Transverse colon (tissue), 4 donors: Measurements from ENCODE around the gene CSNK2B. TPM values are rescaled to one million over a fixed set of nuclear protein-coding genes. Genes with fewer than 3 reads are reported as not detected.

Experiments used
- DNase-seq: peaks from one replicate; pipeline ENCODE4 v3.0.0-alpha.2; 2019
- H3K27ac ChIP-seq, 4 donors: fragments of 200-600 bp; sonication (generic); 2 replicates each; pipeline ENCODE4 v1.5.1; 2016 to 2018; ENCODE audit warnings: inconsistent platforms in 4 of 4
- H3K27me3 ChIP-seq: fragments of 200-600 bp; sonication (generic); 2 replicates; pipeline ENCODE4 v1.5.1; 2017; ENCODE audit warnings: inconsistent platforms
- H3K36me3 ChIP-seq, 4 donors: fragments of 200-600 bp; sonication (generic); 2 replicates each; pipeline ENCODE4 v1.5.1; 2017 to 2019; ENCODE audit warnings: inconsistent platforms in 4 of 4
- H3K4me1 ChIP-seq, 4 donors: fragments of 200-600 bp; sonication (generic); 2 replicates each; pipeline ENCODE4 v1.5.1; 2017 to 2020; ENCODE audit warnings: inconsistent platforms in 4 of 4
- H3K4me3 ChIP-seq, 4 donors: fragments of 200-600 bp; sonication (generic); 1 replicate in 1 of 4; 2 replicates in 3 of 4; pipeline versions ENCODE4 v1.5.1 to v1.6.1; 2017 to 2019; ENCODE audit warnings: inconsistent platforms in 4 of 4
- H3K9me3 ChIP-seq, 2 donors: fragments of 200-600 bp; sonication (generic); 2 replicates each; pipeline ENCODE4 v1.5.1; 2017 to 2019; ENCODE audit warnings: inconsistent platforms in 2 of 2
- CTCF ChIP-seq, 5 experiments: fragments of 200-600 bp in 3 of 5; fragments of 450-650 bp in 2 of 5; sonication (generic) in 3 of 5; IDR thresholded peaks; 1 replicate in 2 of 5; 2 replicates in 3 of 5; pipeline ENCODE4 v1.5.1; 2016 to 2017; ENCODE audit warnings: antibody characterized with exemption in 5 of 5, inconsistent platforms in 3 of 5, mild to moderate bottlenecking in 2 of 5, moderate library complexity in 1 of 5
- EP300 ChIP-seq: sonication (generic); formaldehyde crosslinking; IDR thresholded peaks from one replicate; pipeline ENCODE4 v1.6.1; 2017; ENCODE audit warnings: antibody characterized with exemption, low read depth
- POLR2A ChIP-seq: fragments of 450-650 bp; IDR thresholded peaks from one replicate; pipeline ENCODE4 v1.6.1; 2016; ENCODE audit warnings: antibody characterized with exemption, mild to moderate bottlenecking, moderate library complexity
- POLR2AphosphoS5 ChIP-seq, 3 donors: sonication (generic); formaldehyde crosslinking; IDR thresholded peaks; one replicate each; pipeline ENCODE4 v1.6.1; 2016; ENCODE audit warnings: antibody characterized with exemption in 3 of 3
- WGBS, 2 donors: methylation state at CpG; one replicate each; pipeline ENCODE4 v1.1.5; 2018; ENCODE audit warnings: low coverage in 1 of 2; 5-methylcytosine and 5-hydroxymethylcytosine counted together
- in situ Hi-C, 4 donors: fragments of 200-750 bp; cut with MboI; loops; one replicate each; pipeline versions ENCODE4 v1.15.0 to v1.15.1; 2017; ENCODE audit warnings: low sequenced_read_pairs in 3 of 4, low pct_ligation_motif_present in 1 of 4, low pct_unique_long_range_greater_than_20kb in 1 of 4
- intact Hi-C: fragments of 100-400 bp; cut with DNase I; formaldehyde crosslinking; loops from one replicate; pipeline ENCODE4 v1.15.1; 2023; ENCODE audit warnings: low total_unique reads
- total RNA-seq, 4 donors: library from RNA; depleted of rRNA; stranded (reverse); fragments of >200 nt; gene quantifications; one replicate each; pipeline ENCODE4 v1.1.0, GENCODE V29; 2016

CSNK2B gene
- total RNA-seq, 4 donors from 2014 or later, result 182 to 231 (median 210) TPM

- 79% methylated on average over 3 of the region's 3 CpGs; no CpG with 5 or more reads in 1 of the 2 donors for WGBS, 2 donors
- in situ Hi-C loops (no loop called here), intact Hi-C loops (no loop called here)
- H3K27me3 ChIP-seq, result no peaks in the 10 kb centered on the region
- H3K9me3 ChIP-seq, result no peaks in the 10 kb centered on the region
- H3K4me1 ChIP-seq, result no peaks in the 10 kb centered on the region
- DNase-seq, result no peak
- no peak overlapping the region for H3K27ac ChIP-seq
- no peak overlapping the region for H3K4me3 ChIP-seq
- TF ChIP-seq CTCF (IDR thresholded peaks at IDR 0.05) (no peak), EP300 (no peak), POLR2A (no peak), POLR2AphosphoS5 (IDR thresholded peaks at IDR 0.05) (no peak)
- H3K36me3 ChIP-seq, result peaks cover 0 to 69% (median 38%) of the 10 kb centered on the region in 4 donors
Observed at GRCh38 chr6:31634131-31634530, 31.7 kb upstream of the CSNK2B start.

- peaks cover 0 to 71% (median 35%) of the 10 kb centered on the region in 4 donors for H3K36me3 ChIP-seq
Observed at GRCh38 chr6:31634969-31635575, 30.8 kb upstream of the CSNK2B start.

GRCh38 chr6:31636698-31637596 is 28.9 kb upstream of the CSNK2B start:
- H3K4me3 ChIP-seq, result no peak overlapping the region
- H3K4me1 ChIP-seq, result no peaks in the 10 kb centered on the region
- no peak overlapping the region for H3K27ac ChIP-seq
- intact Hi-C loops (no loop called here), in situ Hi-C loops (no loop called here)
- peaks cover 0 to 73% (median 39%) of the 10 kb centered on the region in 4 donors for H3K36me3 ChIP-seq
- H3K27me3 ChIP-seq, result no peaks in the 10 kb centered on the region
- no peak for TF ChIP-seq EP300
- TF ChIP-seq POLR2AphosphoS5 (IDR thresholded peaks at IDR 0.05), result no peak
- TF ChIP-seq POLR2A, result no peak
- TF ChIP-seq CTCF (IDR thresholded peaks at IDR 0.05), result no peak
- WGBS, 2 donors, result 80 to 87% methylated on average over 3 to 25 of the region's 27 CpGs
- H3K9me3 ChIP-seq, result no peaks in the 10 kb centered on the region
- no peak for DNase-seq

More at GRCh38 chr6:31634969-31635575, 30.8 kb upstream of the CSNK2B start:
- Histone ChIP-seq H3K9me3 (no peaks in the 10 kb centered on the region), H3K27ac (no peak overlapping the region), H3K4me1 (no peaks in the 10 kb centered on the region), H3K4me3 (no peak overlapping the region), H3K27me3 (no peaks in the 10 kb centered on the region)
- 80 to 85% methylated on average over 2 to 11 of the region's 11 CpGs for WGBS, 2 donors
- no peak for DNase-seq
- in situ Hi-C loops, result no loop called here
- TF ChIP-seq CTCF (IDR thresholded peaks at IDR 0.05) (no peak), EP300 (no peak), POLR2A (no peak), POLR2AphosphoS5 (IDR thresholded peaks at IDR 0.05) (no peak)
- intact Hi-C loops, result no loop called here

GRCh38 chr6:31639043-31639442 is 26.8 kb upstream of the CSNK2B start:
- TF ChIP-seq POLR2A, result no peak
- no peak for TF ChIP-seq EP300
- TF ChIP-seq POLR2AphosphoS5 (IDR thresholded peaks at IDR 0.05), result no peak
- no peak for TF ChIP-seq CTCF (IDR thresholded peaks at IDR 0.05)
- H3K4me1 ChIP-seq, result no peaks in the 10 kb centered on the region
- H3K27ac ChIP-seq, result no peak overlapping the region
- intact Hi-C loops, result no loop called here
- H3K27me3 ChIP-seq, result no peaks in the 10 kb centered on the region
- H3K9me3 ChIP-seq, result no peaks in the 10 kb centered on the region
- in situ Hi-C loops, result no loop called here
- H3K4me3 ChIP-seq, result no peak overlapping the region
- no peak for DNase-seq
- H3K36me3 ChIP-seq, result peaks cover 0 to 83% (median 42%) of the 10 kb centered on the region in 4 donors
- WGBS, 2 donors, result 75 to 93% methylated on average over 3 to 9 of the region's 9 CpGs
